Hypothalamus (tissue), 51 donors: ENCODE data around the gene MIR17HG.

ENCODE experiments used
- DNase-seq, 51 donors: peaks; one replicate each; lab custom pipeline; 2025; lab: John Stamatoyannopoulos, UW

Gene MIR17HG

GRCh38 chr13:91368101-91368500 is 20.6 kb downstream of the MIR17HG start:
- no peak for DNase-seq

DNA sequence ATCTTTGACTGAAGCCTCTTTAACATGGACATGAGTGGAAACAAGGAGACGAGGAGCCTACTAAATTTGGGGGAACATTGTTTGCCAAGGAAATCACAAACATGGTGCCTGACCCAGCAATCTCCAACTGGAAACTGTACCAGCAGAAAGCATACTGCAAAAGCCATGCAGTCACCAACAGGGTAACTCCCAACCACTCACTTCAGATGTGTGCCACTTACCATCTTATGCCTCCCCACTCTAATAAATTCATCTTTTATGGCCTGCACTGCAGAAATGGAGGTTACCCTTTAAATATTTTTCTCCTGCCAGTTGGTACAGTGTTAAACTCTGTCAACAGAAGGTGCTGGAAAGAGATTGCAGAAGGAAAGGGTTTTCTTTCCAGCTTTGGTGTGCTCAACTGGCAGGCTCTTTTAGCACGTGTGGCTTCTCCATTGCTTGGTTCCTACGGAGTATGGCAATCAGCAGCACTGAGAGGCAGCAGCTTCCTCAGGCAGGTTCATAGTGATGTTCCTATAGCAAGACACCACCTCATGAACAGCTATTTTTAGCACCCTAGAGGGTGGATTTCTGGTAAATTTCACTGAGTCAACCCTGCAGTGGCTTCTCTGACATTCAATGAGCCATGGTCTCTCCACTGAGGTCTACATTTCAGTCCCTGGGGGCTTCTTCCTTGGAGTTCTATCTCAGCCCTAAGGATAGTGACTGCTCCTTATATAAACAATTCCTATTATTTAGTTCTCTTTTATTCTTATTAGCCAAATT is 21.4 kb downstream of the MIR17HG start:
- no peak for DNase-seq

- DNase-seq: no peak
Measured at GRCh38 chr13:91369441-91369831, 21.9 kb downstream of the MIR17HG start.

DNA sequence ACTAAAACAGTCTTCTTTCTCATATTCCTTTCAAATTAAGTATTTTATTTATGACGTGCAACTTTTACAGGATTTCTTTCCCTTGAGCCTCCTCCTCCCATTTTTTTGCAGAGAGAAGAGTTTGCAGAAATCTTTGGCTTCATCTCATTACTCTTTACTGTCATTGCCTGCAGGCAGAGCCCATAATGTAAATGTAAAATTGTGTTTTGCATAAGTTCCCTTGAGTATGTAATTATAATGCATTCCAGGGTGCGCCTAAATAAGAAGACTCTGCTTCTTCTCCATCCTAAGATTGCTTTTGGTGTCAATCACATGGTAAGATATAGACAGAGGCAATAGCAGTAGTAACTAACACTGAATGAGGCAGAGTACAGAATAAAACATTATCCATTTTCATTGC is 23.0 kb downstream of the MIR17HG start:
- no peak for DNase-seq

- DNase-seq: no peak
Measured at GRCh38 chr13:91372911-91373310, 25.4 kb downstream of the MIR17HG start.

- DNase-seq: no peak
Measured at GRCh38 chr13:91375116-91375729, 27.7 kb downstream of the MIR17HG start.

- DNase-seq: peak in 11 of 51 donors; percentile 3 to 36 (median 10)
Measured at GRCh38 chr13:91381371-91381770, 33.9 kb downstream of the MIR17HG start.

- DNase-seq: no peak
Measured at GRCh38 chr13:91383836-91384235, 36.3 kb downstream of the MIR17HG start.

DNA sequence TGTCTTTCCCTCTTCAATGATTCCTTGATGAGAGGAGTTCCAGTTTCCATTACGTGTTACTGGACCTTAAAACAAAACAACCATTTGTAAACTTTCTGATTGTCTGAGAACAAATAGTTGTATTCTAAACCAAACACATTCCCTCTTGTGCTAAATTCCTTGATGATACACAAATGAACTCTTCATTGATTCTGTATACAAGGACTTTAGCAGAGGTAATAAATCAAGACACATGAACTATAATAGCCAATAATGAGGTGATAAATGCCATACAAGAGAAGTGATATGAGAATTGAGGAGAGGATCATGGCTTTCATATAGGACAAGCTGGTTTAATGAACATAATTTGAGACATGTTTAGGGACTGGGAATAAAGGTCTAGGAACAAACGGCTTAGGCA is 37.4 kb downstream of the MIR17HG start:
- DNase-seq: no peak

GRCh38 chr13:91389186-91389585 is 41.7 kb downstream of the MIR17HG start:
- no peak for DNase-seq

- DNase-seq: no peak
Measured at GRCh38 chr13:91397595-91397994, 50.1 kb downstream of the MIR17HG start.

DNA sequence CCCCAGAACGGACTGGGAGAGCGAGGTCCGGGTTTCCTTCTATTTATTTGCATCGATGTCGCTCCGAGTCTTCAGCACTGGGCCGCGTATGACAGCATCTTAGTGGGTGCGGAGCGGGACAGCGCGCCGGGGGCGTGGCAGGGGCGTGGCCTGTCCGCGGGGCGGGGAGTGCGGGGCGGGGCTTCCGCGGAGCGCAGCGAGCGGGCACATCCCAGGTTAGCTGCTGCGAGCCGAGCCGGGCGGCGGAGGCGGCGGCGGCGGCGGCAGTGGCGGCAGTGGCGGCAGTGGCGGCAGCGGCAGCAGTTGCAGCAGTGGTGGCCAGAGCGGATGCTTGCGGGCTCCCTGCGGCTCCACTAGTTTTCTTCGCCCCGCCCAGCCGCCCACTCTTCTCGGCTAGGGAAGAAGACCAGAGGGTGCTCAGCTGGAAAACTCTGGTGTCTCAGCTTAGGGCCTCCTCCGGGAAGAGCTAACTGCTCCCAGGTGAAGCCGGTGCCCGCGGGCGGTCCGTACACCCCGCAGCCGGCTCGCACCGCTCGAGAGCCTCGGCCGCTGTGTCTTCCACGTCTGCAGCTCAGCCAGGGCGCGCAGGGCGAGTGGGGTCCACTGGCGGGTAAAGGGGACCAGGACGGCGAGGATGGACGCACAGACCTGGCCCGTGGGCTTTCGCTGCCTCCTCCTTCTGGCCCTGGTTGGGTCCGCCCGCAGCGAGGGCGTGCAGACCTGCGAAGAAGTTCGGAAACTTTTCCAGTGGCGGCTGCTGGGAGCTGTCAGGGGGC is 51.1 kb downstream of the MIR17HG start, which contains the start of gene GPC5:
GPC5 (plus strand) TSS at position 209 of the 776 bp plus-strand sequence.
- peak in 50 of 51 donors; percentile 4 to 90 (median 70) for DNase-seq

GRCh38 chr13:91399189-91400062 is 51.9 kb downstream of the MIR17HG start:
- peak in 23 of 51 donors; percentile 2 to 54 (median 22) for DNase-seq

DNA sequence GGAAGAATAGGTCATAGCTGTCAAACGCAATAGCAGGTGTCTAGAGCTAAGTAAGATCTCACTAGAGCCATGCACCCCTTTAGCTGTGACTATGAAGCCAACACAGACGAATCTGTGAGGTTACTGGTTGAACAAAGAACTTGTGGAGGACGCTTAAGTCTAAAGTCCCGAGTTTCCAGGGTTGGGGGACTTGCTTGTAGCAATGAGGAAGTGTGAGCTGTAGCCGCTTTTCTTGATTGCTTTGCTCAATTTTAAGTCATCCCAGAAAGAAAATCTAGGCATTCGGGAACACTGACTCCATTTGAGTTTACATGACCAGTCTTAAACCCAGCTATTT is 52.5 kb downstream of the MIR17HG start:
- peak in 5 of 51 donors; percentile 8 to 54 (median 15) for DNase-seq

DNA sequence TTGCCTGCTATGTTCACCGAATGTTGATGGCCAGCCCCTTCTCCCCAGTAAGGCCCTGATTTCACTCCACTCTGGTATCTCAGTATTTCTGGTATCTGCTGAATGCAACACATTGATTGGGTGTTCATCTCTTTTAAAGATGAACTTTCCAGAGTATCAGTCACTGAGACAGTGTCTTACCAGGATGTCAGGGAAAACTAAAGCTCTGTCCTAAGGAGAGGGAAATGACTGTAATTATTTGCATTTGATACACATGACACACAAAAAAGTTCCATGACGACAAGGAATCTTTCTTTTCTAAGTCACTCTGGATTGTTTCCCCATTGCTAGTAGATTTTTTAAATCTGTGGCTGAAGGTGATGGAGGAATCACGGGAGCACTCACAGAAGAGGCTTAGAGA is 53.2 kb downstream of the MIR17HG start:
- peak in 1 of 51 donors; percentile 16 for DNase-seq

GRCh38 chr13:91401920-91402319 is 54.4 kb downstream of the MIR17HG start:
- DNase-seq: no peak
